Measurements from ENCODE around the gene CREB3L1.
"Not testable (repeated sequence)": the region's sequence is repeated elsewhere in the genome, so short reads cannot be mapped to it uniquely, and the experiment has no call there.

CREB3L1 gene

DNA sequence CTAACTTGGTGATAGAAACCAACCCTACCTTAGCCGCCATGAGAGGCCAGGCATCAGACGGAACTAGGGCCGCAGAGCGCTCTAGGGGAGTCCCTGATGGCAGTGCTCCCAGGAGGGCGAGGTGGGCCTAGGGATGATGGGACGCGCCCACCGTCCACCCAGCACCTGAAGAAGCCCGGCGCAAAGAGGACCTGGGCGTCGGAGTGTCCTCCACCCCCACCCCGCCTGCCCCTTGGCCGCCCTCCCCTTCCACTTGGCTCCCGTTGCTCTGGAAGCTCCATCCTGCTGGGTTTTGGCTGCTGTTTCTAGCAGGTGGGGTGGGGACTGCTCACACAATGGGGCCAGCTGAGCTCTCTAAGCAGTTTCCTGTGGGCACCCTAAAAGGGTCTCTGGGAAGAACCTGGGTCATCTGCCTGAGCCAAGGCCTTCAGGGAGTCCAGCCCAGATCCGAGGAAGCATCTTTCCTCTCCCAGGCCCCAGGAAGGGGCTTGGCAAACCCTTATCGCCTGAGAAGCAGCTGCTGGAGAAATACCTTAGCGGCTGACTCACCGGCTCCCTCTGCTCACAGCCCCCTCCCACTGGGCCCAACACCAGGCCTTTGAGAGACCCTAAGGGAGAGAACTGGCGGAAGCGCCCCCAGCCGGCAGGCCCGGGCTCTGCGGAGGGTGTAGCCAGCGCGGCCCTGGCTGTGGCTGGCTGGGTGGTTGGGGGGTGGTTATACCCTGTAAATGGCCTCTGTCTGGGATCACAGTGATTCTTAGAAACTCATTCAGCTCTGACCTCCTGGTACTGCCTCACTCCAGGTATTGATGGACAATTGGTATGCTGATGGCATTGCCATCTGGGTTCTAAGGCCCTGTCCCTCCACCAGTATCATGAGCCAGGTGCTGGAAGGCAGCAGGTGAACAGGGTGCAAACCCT, 19.3 kb downstream of the CREB3L1 start:
- DNase-seq, result no peak

DNA sequence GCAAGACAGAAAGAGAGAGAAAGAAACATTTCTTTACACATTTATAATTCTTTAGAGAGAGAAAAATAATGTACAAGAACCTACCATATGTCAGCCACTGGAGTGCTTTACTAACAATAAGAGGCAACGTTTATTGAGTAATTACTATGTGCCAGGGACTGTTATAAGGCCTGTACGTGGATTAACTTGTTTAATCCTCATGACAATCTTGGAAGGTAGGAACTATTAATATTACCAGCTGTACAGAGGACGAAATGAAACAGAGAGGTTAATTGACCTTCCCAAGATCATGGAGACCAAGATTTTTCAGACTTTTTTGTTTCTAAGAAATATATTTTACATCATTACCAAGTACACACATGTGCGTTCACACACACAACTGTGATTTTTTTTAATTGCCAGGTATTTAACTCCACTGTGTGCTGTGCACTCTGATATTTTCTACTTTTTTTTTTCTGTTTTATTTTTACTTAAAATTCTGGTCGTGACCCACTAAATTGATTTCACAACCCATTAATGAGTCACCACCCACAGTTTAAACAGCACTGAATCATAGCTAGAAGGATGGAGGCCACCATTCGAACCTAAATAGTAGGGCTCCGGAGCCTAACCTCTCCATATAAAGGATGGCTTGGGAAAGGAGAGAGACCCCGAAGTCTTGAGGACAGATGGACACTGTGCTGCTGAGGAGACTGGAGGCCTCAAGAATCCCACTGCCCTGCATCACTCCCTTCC, 21.4 kb downstream of the CREB3L1 start:
- no peak for DNase-seq

DNA sequence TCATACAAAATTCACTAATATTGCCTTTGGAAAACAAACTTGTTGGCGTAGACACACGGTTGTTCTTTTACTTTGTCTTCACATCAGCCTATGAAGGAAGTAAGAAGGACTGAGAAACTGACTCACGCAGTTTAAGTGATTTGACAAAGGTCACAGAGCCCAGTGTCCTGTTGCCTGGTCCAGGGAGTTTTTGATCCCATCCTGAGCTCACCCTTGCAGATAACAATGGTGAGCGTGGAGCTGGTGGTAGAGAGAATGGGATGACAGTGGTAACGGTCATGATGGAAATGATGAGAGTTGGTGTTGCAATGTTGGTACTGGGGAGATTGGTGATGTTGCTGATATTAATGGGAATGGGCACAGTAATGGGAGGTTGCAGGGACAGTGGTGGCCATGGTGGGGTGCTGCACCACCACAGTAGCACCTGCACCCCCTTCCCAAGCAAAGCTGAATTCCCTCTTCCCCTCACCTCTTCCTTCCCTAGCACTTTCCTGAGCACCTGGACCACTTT, 22.0 kb downstream of the CREB3L1 start:
- DNase-seq, result no peak

DNA sequence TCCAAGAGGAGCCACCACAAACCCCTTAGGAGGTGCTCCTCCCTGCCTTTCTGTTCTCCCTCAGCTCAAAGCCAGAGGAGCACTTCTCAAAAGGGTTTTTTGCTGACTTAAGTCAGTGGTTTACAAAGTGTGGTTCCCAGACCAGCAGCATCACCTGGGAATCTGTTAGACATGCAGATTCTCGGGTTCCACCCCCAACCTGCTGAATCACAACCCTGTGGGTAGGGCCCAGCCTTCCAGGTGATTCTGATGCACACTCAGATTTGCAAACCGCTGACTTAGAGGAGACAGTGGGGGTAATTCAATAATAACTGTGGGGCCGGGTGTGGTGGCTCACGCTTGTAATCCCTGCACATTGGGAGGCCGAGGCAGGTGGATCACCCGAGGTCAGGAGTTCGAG, 22.8 kb downstream of the CREB3L1 start:
- no peak for DNase-seq

DNA sequence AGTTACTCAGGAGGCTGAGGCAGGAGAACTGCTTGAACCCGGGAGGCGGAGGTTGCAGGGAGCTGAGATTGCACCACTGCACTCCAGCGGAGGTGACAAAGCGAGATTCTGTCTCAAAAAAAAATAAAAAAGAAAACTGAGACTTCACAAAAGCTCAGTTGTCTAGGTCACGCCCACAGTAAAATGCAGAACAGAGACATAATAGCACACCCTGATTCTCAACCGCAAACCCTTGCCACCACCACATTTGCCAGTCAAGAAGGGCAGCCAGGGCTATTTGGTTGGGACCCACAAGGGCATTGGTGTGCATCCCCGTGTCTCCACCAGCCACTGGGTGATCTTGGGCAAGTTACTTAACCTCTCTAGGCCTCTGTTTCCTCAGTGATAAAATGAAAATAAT, 25.4 kb downstream of the CREB3L1 start:
- no peak for DNase-seq

DNA sequence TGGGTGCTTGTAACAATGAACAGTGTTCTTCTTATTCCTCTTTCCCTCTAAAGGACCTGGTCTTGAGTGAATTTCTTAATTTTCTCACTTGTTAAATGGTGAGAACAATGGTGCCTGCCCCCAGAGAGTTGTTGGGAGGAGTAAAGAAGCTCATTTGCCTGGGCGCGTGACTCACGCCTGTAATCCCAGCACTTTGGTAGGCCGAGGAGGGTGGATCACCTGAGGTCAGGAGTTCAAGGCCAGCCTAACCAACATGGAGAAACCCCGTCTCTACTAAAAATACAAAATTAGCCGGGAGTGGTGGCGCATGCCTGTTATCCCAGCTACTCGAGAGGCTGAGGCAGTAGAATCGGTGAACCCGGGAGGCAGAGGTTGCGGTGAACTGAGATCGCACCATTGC, 26.6 kb downstream of the CREB3L1 start:
- DNase-seq, result not testable (repeated sequence)

DNA sequence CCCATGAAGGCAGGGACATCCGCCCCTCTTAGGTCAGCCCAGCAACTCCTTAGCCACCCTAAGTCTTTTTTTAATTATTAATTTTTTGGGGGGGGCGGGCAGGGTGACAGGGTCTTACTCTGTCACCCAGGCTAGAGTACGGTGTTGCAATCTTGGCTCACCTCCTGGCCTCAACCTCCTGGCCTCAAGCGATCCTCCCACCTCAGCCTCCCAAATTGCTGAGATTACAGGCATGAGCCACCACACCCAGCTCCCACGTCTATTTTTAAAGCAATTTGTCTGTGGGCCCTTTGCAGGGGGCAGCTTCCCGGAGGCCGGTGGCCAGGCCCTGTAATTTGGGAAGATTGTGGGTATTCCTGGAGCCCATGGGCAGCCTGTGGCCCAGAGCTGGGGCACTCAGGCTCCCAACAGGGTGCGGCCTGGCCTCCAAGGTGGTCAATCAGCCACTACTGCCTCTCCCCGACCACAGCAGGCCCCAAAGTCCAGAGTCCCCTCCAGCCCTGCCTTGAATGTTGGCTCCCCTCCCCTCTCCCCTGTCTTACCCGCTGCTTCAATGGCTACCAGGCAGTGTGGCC, 27.2 kb downstream of the CREB3L1 start:
- DNase-seq, result no peak

DNA sequence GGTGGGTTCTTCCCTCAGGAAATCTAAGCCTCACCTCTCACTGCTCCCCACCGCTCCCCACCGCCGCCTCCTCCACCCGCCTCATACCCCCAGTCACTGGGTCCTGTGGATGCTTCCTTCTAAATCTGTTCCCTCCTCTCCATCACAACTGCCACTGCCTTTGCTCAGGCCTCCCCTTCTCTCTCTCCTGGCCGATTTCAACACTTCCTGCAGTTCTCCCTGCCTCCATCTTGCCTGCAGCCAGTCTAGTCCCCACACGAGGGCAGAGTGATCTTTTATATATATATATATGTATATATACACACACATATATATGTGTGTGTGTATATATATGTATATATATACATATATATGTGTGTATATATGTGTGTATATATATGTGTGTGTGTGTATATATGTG, 27.8 kb downstream of the CREB3L1 start:
- DNase-seq, result peak in 1 of 5 experiments; percentile 38

DNA sequence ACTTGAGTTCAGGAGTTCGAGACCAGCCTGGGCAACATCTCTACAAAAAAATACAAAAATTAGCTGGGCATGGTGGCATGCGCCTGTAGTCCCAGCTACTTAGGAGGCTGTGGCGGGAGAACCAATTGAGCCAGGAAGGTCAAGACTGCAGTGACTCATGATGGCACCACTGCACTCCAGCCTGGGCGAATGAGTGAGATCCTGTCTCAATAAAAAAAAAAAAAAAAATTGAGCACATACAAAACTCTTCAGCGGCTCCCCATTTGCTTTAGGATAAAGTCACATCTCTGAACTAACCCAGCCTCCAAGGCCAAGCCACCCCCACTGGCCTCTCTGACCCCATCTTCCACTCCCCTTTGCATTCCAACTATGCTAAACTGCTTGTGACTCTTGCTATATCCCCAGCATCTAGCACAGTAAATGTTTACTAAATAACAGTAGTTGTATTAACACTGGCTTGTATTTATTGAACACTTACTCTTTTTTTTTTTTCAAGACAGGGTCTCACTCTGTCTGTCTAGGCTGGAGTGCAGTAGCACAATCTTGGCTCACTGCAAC, 28.9 kb downstream of the CREB3L1 start:
- no peak for DNase-seq

DNA sequence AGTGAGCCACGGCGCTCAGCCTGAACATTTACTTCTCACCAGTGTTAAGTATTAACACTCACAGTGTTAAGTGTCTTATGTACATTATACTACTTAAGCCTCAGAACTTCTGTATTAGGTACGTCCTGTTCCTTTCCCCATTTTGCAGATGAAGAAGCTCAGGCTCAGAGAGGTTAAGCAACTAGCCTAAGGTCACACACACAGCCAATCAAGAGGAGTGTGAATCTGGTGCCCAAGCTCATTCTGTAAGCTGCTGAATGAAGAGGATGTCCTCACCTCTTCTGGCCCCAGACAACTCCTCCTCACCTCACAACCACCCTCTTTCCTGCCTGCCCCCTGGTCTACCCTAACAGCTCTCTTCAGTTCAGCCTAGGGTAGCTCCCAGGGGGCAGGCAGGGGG, 29.9 kb downstream of the CREB3L1 start:
- no peak for DNase-seq

DNA sequence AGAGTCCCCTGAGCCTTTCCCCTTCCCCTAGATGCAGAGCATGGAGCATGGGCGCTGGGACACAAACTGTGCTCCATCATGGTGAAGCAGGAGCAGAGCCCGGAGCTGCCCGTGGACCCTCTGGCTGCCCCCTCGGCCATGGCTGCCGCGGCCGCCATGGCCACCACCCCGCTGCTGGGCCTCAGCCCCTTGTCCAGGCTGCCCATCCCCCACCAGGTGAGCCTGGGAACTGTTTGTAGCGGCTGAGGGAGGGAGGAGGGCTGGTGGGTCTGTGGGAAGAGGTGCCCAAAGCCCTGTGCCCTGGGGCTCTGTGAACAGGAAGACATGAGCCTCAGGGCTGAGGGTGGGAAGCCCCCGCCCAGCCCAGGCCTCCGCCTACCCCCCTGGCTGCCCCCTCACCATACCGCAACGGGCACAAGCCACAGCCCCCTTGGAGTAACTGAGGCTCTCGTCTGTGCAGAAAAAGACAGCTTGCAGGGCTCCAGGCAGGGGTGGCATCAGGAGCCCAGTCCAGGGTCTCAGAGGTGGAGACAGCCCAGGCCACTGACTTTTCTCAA, 30.4 kb downstream of the CREB3L1 start:
- DNase-seq, result no peak

DNA sequence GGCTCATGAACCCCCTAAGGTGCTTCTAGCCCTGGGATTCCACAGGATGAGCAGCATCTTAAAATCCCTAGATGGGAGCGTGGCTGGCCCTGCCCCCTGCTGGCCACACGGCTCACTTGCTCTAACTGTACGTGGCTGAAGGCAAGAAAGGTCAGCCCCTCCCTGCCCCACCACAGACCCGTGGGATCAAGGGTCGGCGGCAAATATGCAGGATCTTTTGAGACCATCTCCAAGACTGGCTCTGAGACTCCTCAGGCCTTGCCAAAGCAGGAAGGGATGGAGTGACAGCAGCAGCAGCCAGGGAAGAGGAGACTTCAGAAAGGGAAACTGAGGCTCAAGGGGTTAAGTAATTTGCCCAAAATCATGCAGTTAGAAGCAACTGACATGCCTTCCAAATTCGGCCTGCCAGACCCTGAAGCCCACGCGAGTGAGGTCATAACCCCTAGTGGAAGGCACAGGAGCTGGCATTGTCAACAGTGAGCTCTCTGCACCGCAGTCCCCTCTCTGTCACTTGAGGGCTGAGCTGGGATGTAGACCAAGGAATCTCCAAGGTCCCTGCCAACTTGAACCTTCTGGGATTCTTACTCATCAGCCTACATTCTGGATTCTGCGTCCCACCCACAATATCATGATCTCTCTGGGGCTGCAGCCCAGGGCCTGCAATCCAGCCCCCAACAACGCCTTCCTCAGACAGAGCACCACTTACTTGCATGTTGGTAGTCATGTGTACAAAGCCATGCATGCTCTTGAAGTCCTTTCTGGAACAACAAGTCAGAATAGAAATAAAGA, 31.4 kb downstream of the CREB3L1 start:
- peak; percentile 12 to 60 (median 48) for DNase-seq

DNA sequence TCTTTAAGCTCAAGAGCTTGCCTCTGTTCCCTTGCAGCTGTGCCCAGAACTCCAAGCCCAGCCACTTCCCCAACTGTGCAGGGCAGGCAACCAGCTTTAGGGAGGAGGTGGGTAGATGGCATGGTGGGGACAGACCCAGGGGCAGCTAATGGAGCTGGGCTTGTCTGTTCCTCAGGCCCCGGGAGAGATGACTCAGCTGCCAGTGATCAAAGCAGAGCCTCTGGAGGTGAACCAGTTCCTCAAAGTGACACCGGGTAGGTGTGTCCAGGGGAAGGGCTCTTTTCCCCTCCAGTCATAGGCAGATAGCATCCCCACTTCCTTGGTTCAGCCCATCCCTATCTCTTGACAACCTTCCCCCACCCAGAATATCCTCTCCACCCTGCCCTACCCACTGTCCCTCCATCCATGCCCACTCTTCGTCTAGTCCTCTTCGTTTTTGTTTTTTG, 32.4 kb downstream of the CREB3L1 start:
- no peak for DNase-seq

DNA sequence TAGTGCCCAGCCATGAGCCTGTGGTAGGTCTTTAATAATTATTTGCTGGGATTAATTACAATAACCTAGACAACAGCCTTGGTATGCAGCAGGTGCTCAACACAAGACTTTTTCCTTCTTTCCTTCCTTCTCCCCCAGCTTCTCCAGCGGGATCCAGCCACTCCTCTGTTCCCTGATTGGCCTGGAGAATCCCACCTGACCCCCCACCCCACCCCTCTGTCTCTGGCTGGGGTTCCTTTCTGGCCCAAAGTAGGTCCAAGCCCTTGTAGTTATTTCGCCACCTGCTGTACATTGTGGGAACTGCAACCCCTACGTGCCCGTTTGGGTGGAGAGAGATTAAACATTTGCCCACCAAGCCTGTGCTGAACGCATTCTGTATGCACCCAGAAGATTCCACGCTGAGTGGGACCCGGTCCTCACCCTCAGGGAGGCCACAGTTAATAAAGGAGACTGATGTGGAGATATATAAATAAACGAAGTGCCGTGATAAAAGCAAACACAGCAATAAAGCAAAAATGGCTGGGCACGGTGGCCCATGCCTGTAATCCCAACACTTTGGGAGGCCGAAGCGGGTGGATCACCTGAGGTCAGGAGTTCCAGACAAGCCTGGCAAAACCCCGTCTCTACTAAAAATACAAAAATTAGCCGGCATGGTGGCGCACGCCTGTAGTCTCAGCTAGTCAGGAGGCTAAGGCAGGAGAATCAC, 37.7 kb downstream of the CREB3L1 start:
- DNase-seq, result peak; percentile 32 to 69 (median 59)

DNA sequence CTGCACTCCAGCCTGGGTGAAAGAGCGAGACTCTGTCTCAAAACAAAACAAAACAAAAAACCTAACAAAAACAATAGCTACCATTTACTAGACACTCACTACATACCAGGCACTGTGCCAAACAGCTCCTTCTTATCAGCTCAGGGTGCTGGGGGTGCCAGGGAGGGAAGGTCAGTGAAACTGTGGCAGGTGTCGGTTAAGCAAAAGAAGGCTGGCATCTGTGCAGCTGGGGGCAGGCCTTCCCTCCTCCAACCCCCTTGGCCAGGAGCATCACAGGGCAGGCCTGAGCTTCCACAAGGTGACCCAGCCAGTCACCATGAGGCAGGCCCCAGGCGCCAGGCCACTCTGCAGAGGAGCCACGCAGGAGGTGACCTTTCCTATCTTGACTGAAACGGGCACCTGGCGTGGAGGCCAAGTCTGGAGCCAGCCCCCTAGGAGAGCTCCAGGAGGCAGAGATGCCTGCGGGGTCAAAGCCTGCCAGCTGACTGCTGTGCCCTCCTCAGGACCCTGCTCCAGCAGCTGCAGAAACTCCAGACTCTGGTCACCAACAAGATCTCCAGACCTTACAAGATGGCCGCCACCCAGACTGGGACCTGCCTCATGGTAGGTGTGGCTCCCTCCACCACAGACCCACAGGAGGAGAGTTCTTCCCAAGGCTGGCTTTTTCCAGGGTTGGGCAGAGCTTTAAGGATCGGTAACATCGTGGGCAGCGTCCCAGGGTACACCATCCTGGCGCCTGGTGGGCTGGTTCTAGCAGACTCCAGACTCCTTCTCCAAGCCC, 38.5 kb downstream of the CREB3L1 start:
- no peak for DNase-seq

DNA sequence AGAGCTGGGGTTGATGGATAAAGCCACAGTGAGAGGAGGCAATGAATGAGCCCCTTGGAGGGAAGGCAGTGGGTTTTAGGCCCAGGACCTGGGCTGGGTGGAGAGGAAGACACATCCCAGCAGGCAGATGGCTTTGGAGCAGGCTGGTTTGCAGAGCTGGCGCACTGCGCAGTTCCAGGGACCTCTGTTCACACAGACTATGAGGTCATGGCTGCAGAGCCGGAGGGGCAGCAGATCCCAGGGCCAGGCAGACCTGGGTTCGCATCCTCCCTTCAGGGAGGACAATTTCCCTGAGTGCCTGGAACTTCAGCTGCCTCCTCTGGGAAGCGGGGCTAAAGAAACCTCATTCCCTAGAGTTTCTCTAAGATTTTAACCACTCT, 41.6 kb downstream of the CREB3L1 start:
- no peak for DNase-seq

DNA sequence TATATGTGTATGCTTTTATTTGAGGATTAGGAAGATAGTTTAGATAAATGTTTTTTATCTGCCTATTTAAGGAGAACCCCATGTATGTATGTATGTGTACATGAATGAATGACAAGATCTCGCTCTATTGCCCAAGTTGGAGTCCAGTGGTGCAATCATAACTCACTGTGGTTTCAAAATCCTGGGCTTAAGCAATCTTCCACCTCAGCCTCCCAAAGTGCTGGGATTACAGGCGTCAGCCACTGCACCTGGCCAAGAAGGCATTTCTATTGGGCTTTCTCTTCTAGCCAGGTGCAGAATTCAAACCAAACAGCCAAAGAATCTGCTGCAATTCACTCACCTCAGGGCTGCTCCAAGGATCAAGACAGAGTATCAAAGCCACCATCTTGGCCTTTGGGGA, 44.3 kb downstream of the CREB3L1 start:
- DNase-seq, result no peak

DNA sequence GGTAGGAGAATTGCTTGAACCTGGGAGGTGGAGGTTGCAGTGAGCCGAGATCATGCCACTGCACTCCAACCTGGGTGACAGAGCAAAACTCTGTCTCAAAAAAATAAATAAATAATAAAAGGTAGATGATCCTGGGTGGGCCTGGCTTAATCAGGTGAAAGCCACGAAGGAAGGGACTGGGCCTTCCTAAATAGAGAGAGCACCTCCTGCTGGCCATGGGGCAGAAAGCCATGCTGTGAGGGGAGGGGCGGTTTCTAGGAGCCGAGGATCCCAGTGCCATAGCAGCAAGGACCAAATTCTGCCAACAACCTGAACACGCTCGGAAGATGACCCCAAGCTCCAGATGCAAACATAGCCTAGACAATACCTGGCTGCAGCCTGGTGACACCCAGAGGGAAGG, 45.3 kb downstream of the CREB3L1 start:
- peak in 1 of 5 experiments; percentile 22 for DNase-seq

DNA sequence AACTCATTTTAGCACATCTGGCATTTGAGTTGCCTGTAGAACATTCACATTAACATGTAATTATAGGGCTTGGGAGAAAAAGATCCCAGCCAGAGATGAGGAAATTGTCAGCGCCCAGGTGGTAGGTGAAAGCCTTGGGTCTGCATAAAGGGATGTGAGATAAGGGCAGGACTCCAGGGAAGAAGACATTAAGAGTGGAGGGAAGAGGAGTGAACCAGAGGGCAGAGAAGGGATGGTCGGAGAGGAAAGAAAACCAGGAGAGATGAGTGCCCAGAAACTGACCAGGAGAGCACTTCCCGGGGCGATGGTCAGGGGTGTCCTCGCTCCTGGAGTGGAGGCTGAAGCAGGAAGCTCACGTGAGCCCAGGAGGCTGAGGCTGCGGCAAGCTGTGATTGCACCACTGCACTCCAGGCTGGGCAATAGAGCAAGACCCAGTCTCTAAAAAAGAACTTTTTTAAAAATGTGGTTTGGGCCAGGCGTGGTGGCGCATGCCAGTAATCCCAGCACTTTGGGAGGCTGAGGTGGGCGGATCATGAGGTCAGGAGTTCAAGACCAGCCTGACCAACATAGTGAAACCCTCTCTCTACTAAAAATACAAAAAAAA, 49.5 kb downstream of the CREB3L1 start:
- DNase-seq, result no peak

DNA sequence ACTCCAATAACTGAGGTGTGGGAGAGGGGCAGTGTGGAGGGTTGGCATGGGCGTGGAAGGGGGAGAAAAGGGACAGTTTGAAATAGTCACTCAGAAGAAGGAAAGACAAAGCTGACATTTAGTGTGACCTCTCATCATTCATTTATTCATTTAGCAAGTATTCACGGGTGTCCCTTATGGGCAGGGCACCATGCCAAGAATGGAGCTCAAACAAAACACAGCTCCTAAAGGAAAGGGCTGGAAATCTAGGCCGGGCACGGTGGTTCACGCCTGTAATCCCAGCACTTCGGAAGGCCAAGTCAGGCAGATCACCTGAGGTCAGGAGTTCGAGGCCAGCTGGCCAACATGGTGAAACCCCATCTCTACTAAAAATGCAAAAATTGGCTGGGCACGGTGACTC, 50.4 kb downstream of the CREB3L1 start:
- DNase-seq, result no peak
